Nephron (organoid): Measurements from ENCODE around the gene FHL3.
A peak's percentile ranks its signal among the peaks of the same experiment; 100 is the strongest.

Experiments used
- H3K27ac Mint-ChIP-seq, 3 experiments: 2 replicates each; pipeline ENCODE4 v1.8.0; 2020; ENCODE audit warnings: mixed read lengths in 3 of 3, mild to moderate bottlenecking in 2 of 3, moderate library complexity in 1 of 3
- H3K27me3 Mint-ChIP-seq: 2 replicates; pipeline ENCODE4 v1.8.0; 2021; ENCODE audit warnings: low read depth, mild to moderate bottlenecking, moderate library complexity, mixed read lengths
- H3K36me3 Mint-ChIP-seq: 2 replicates; pipeline ENCODE4 v1.8.0; 2020; ENCODE audit warnings: low read depth, mixed read lengths
- H3K4me1 Mint-ChIP-seq: 2 replicates; pipeline ENCODE4 v1.8.0; 2020; ENCODE audit warnings: mixed read lengths
- H3K4me3 Mint-ChIP-seq, 3 experiments: 2 replicates each; pipeline ENCODE4 v1.8.0; 2020; ENCODE audit warnings: mild to moderate bottlenecking in 3 of 3, mixed read lengths in 3 of 3, moderate library complexity in 2 of 3
- H3K9me3 Mint-ChIP-seq: 2 replicates; pipeline ENCODE4 v1.8.0; 2020; ENCODE audit warnings: mixed read lengths
- TF ChIP-seq, protein P1 (sequence below), 3 experiments: fragments of 200-600 bp; sonication (generic); IDR thresholded peaks; one replicate each; pipeline ENCODE4 v1.5.0; 2021; ENCODE audit warnings: antibody characterized with exemption in 3 of 3; ENCODE audit not compliant: unreplicated experiment in 3 of 3

Gene FHL3

GRCh38 chr1:38028671-38029070 is 23.4 kb upstream of the FHL3 start:
- Mint-ChIP-seq H3K4me3 (peak overlapping the region; percentile 0 to 52 (median 35)), H3K27me3 (peaks cover 3% of the 10 kb centered on the region), H3K9me3 (no peaks in the 10 kb centered on the region), H3K36me3 (peaks cover 24% of the 10 kb centered on the region), H3K27ac (peak overlapping the region in 2 of 3 experiments; percentile 73 to 84), H3K4me1 (peaks cover 41% of the 10 kb centered on the region)
- TF ChIP-seq, protein P1, sequence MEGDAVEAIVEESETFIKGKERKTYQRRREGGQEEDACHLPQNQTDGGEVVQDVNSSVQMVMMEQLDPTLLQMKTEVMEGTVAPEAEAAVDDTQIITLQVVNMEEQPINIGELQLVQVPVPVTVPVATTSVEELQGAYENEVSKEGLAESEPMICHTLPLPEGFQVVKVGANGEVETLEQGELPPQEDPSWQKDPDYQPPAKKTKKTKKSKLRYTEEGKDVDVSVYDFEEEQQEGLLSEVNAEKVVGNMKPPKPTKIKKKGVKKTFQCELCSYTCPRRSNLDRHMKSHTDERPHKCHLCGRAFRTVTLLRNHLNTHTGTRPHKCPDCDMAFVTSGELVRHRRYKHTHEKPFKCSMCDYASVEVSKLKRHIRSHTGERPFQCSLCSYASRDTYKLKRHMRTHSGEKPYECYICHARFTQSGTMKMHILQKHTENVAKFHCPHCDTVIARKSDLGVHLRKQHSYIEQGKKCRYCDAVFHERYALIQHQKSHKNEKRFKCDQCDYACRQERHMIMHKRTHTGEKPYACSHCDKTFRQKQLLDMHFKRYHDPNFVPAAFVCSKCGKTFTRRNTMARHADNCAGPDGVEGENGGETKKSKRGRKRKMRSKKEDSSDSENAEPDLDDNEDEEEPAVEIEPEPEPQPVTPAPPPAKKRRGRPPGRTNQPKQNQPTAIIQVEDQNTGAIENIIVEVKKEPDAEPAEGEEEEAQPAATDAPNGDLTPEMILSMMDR (IDR thresholded peaks at IDR 0.05; ENCODE audit: unreplicated experiment in 3 of 3): peak in 1 of 3 experiments; percentile 18

- Mint-ChIP-seq H3K9me3 (no peaks in the 10 kb centered on the region), H3K4me1 (peaks cover 41% of the 10 kb centered on the region), H3K27ac (no peak overlapping the region), H3K4me3 (no peak overlapping the region), H3K36me3 (peaks cover 24% of the 10 kb centered on the region), H3K27me3 (peaks cover 3% of the 10 kb centered on the region)
- TF ChIP-seq, protein P1 (IDR thresholded peaks at IDR 0.05; ENCODE audit: unreplicated experiment in 3 of 3): no peak
Measured at GRCh38 chr1:38028105-38028591, 22.8 kb upstream of the FHL3 start.

GRCh38 chr1:38027201-38028104 is 22.1 kb upstream of the FHL3 start:
- Mint-ChIP-seq H3K9me3 (no peaks in the 10 kb centered on the region), H3K4me3 (peak overlapping the region in 1 of 3 experiments; percentile 44), H3K4me1 (peaks cover 41% of the 10 kb centered on the region), H3K36me3 (peaks cover 30% of the 10 kb centered on the region), H3K27ac (peak overlapping the region in 2 of 3 experiments; percentile 9 to 15), H3K27me3 (peaks cover 3% of the 10 kb centered on the region)
- TF ChIP-seq, protein P1 (IDR thresholded peaks at IDR 0.05; ENCODE audit: unreplicated experiment in 3 of 3): no peak

DNA sequence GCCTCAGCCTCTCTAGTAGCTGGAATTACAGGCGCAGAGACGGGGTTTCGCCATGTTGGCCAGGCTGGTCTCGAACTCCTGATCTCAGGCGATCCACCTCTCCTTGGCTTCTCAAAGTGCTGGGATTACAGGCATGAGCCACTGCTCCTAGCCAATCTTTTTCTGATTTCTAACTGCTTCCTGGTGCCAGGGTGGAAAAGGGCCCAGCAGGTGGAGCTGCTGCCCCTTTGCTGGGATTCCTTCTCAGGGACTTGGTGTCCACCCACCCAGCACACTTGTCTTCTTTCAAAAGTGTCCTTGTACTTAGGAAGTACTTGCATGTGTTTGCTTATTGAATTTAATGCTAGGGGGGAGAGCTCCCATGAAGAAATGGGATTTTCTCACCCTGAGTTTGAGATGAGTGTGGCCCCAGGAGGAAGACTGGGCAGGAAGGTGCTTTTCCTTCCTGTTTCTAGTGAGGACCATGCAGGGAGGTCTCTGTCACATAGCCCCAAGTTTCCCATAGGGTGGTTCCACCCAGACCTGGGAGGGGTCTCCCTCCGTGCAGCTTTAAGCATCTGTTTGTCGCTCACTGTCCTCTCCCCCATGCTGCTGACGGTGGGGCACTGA is 21.4 kb upstream of the FHL3 start:
- Mint-ChIP-seq H3K4me3 (no peak overlapping the region), H3K4me1 (peaks cover 39% of the 10 kb centered on the region), H3K27me3 (peaks cover 3% of the 10 kb centered on the region), H3K36me3 (peaks cover 37% of the 10 kb centered on the region), H3K27ac (peak overlapping the region; percentile 6 to 63 (median 15)), H3K9me3 (no peaks in the 10 kb centered on the region)
- TF ChIP-seq, protein P1 (IDR thresholded peaks at IDR 0.05; ENCODE audit: unreplicated experiment in 3 of 3): peak; percentile 76 to 85 (median 82)

DNA sequence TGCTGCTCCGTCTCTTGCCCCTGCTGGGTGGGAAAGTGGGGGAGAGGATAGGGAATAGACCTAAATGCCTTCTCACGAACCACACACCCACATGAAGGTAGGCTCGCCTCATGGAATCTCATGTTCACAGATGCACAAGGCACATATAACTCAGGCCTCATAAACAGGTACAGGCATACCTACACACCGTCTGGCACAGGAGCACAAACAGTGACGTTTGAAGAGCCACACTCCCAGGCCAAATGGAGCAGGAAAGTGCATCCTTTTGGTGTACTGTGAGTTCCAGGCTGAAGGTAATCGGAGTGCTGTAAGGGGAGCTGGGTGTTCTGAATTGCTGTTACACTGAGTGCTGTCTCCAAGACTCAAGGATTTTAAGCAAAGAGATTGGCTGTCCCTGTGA is 20.4 kb upstream of the FHL3 start:
- Mint-ChIP-seq H3K9me3 (no peaks in the 10 kb centered on the region), H3K27me3 (peaks cover 3% of the 10 kb centered on the region), H3K4me3 (no peak overlapping the region), H3K4me1 (peaks cover 34% of the 10 kb centered on the region), H3K36me3 (peaks cover 38% of the 10 kb centered on the region), H3K27ac (no peak overlapping the region)
- TF ChIP-seq, protein P1 (IDR thresholded peaks at IDR 0.05; ENCODE audit: unreplicated experiment in 3 of 3): no peak
